Ishikawa (cell line): ENCODE results near the gene EPGN.
A peak's percentile ranks its signal among the peaks of the same experiment; 100 is the strongest.

ENCODE experiments used
- CEBPB ChIP-seq: IDR thresholded peaks from 2 replicates; pipeline ENCODE4 v1.6.1; 2012
- CREB1 ChIP-seq: IDR thresholded peaks from 2 replicates; pipeline ENCODE4 v1.6.1; 2012; ENCODE audit warnings: low read depth
- EGR1 ChIP-seq: IDR thresholded peaks from 2 replicates; pipeline ENCODE4 v1.6.1; 2012
- EP300 ChIP-seq: IDR thresholded peaks from 2 replicates; pipeline ENCODE4 v1.6.1; 2012; ENCODE audit warnings: borderline replicate concordance
- FOXM1 ChIP-seq: IDR thresholded peaks from 2 replicates; pipeline ENCODE4 v1.6.1; 2012; ENCODE audit warnings: low read depth, borderline replicate concordance
- NFIC ChIP-seq: IDR thresholded peaks from 2 replicates; pipeline ENCODE4 v1.6.1; 2012
- RAD21 ChIP-seq: IDR thresholded peaks from 2 replicates; pipeline ENCODE4 v1.6.1; 2012; ENCODE audit warnings: low read depth
- TAF1 ChIP-seq: IDR thresholded peaks from 2 replicates; pipeline ENCODE4 v1.6.1; 2012; ENCODE audit warnings: low read depth, mild to moderate bottlenecking
- TCF12 ChIP-seq: IDR thresholded peaks from 2 replicates; pipeline ENCODE4 v1.6.1; 2012; ENCODE audit warnings: low read depth
- TEAD4 ChIP-seq: IDR thresholded peaks from 2 replicates; pipeline ENCODE4 v1.6.1; 2012
- YY1 ChIP-seq: IDR thresholded peaks from 2 replicates; pipeline ENCODE4 v1.6.1; 2012; ENCODE audit warnings: low read depth
- ZBTB7A ChIP-seq: IDR thresholded peaks from 2 replicates; pipeline ENCODE4 v1.6.1; 2012; ENCODE audit warnings: low read depth
- TF ChIP-seq, protein P1 (sequence below): IDR thresholded peaks from 2 replicates; pipeline ENCODE4 v1.6.1; 2012; ENCODE audit warnings: low read depth, mild to moderate bottlenecking
- TF ChIP-seq, protein P2 (sequence below): IDR thresholded peaks from 2 replicates; pipeline ENCODE4 v1.6.1; 2012
- TF ChIP-seq, protein P3 (sequence below): IDR thresholded peaks from 2 replicates; pipeline ENCODE4 v1.6.1; 2012

Gene EPGN

DNA sequence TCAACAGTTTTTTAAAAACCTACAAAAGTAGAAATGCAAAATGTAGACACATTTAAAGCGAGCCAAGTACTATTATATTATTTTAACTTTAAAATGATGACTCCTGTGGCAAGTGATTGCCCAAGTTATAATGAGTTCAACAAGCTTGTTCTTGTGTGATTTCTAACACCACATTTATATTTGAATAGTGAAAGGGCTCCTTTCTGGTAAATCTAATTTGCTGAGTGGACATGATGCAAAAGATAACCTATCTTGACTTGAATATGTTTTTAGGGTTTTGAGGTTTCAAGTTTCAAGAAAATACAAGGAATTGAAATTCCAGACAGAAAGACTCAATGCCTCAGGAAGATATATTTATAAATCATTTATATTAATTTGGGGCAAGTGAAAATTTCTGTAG, 1.1 kb upstream of the EPGN start:
- TF ChIP-seq, protein P1, sequence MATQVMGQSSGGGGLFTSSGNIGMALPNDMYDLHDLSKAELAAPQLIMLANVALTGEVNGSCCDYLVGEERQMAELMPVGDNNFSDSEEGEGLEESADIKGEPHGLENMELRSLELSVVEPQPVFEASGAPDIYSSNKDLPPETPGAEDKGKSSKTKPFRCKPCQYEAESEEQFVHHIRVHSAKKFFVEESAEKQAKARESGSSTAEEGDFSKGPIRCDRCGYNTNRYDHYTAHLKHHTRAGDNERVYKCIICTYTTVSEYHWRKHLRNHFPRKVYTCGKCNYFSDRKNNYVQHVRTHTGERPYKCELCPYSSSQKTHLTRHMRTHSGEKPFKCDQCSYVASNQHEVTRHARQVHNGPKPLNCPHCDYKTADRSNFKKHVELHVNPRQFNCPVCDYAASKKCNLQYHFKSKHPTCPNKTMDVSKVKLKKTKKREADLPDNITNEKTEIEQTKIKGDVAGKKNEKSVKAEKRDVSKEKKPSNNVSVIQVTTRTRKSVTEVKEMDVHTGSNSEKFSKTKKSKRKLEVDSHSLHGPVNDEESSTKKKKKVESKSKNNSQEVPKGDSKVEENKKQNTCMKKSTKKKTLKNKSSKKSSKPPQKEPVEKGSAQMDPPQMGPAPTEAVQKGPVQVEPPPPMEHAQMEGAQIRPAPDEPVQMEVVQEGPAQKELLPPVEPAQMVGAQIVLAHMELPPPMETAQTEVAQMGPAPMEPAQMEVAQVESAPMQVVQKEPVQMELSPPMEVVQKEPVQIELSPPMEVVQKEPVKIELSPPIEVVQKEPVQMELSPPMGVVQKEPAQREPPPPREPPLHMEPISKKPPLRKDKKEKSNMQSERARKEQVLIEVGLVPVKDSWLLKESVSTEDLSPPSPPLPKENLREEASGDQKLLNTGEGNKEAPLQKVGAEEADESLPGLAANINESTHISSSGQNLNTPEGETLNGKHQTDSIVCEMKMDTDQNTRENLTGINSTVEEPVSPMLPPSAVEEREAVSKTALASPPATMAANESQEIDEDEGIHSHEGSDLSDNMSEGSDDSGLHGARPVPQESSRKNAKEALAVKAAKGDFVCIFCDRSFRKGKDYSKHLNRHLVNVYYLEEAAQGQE, result no peak
- TF ChIP-seq YY1 (no peak), RAD21 (no peak), TCF12 (no peak), CREB1 (no peak), EGR1 (no peak), TAF1 (no peak), ZBTB7A (no peak), FOXM1 (no peak)

DNA sequence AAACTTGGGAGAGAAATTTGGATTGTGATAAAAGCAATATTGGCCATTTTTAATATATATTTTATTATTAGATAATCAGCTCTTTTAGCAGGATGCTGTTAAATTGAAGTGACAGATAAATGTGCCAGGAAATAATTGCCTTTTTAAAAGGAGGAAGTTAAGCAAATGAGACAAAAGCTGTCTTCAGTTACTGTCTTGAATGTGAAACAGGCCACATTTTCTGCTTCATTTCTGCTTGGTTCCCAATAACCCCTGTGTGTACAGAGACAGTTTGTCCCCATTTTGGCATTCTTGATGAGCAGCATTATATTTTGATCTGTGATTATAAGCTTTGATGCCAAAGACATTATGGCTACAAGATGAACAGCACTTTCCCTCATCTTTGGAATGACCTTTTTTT, 953 bp downstream of the EPGN start:
- no peak for TF ChIP-seq TAF1
- no peak for TF ChIP-seq CREB1
- no peak for TF ChIP-seq RAD21
- TF ChIP-seq CEBPB, result no peak
- TF ChIP-seq NFIC, result no peak
- no peak for TF ChIP-seq FOXM1
- no peak for TF ChIP-seq TEAD4
- TF ChIP-seq, protein P1, result no peak
- TF ChIP-seq TCF12, result no peak
- TF ChIP-seq, protein P2, sequence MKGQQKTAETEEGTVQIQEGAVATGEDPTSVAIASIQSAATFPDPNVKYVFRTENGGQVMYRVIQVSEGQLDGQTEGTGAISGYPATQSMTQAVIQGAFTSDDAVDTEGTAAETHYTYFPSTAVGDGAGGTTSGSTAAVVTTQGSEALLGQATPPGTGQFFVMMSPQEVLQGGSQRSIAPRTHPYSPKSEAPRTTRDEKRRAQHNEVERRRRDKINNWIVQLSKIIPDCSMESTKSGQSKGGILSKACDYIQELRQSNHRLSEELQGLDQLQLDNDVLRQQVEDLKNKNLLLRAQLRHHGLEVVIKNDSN, result no peak
- TF ChIP-seq EGR1, result no peak
- TF ChIP-seq YY1, result no peak
- no peak for TF ChIP-seq ZBTB7A
- no peak for TF ChIP-seq EP300
- TF ChIP-seq, protein P3, sequence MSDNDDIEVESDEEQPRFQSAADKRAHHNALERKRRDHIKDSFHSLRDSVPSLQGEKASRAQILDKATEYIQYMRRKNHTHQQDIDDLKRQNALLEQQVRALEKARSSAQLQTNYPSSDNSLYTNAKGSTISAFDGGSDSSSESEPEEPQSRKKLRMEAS, result no peak

DNA sequence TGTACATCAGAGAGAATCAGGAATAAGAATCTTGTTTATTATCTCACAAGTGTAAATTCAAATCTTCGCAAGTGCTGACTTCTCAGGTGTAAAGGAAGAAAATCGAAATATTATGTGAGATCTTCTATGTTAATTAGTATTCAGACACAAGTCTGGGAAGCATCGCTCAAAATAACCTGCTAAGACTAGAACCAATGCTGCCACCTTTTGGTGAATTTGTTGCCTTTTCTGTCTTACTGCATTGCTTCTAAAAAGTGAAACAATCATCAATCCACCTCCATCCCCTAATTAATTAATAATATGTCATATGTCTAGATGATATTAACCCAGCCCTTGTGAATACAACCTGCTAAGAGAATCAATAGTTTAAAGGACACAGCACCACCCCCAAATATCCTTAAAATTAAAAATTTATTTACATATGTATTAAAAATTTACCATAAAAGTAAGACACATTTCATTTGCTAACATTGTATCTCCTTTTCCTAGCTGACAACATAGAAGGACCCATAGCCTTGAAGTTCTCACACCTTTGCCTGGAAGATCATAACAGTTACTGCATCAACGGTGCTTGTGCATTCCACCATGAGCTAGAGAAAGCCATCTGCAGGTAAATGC, 3.5 kb downstream of the EPGN start:
- TF ChIP-seq RAD21, result peak; percentile 72
- TF ChIP-seq, protein P2, result no peak

DNA sequence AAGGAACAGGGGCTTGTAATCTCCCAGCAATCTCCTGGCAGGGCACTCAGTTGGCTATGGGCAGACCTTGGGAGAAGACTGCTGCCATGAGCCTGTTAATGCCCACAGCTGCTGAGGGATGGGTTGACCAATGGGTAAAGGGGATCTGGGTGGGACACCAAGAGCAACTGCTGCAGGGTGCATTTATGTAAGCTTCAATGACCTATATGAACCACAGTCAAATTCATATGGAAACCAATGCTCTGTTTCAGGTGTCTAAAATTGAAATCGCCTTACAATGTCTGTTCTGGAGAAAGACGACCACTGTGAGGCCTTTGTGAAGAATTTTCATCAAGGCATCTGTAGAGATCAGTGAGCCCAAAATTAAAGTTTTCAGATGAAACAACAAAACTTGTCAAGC, 6.1 kb downstream of the EPGN start:
- TF ChIP-seq, protein P2, result no peak
- TF ChIP-seq EGR1, result no peak
- no peak for TF ChIP-seq RAD21
- no peak for TF ChIP-seq CEBPB
- TF ChIP-seq TCF12, result no peak
- no peak for TF ChIP-seq EP300
- no peak for TF ChIP-seq CREB1
- TF ChIP-seq TAF1, result no peak
- no peak for TF ChIP-seq TEAD4
- TF ChIP-seq NFIC, result no peak
- no peak for TF ChIP-seq ZBTB7A
- TF ChIP-seq, protein P3, result no peak
- TF ChIP-seq FOXM1, result no peak
- TF ChIP-seq, protein P1, result no peak
- no peak for TF ChIP-seq YY1
